DMS53 (cell line): ENCODE results near the gene LAMA2.
A peak's percentile ranks its signal among the peaks of the same experiment; 100 is the strongest.

Source experiments
- DNase-seq: peaks from one replicate; lab custom pipeline; 2025; lab: John Stamatoyannopoulos, UW

LAMA2 gene

DNA sequence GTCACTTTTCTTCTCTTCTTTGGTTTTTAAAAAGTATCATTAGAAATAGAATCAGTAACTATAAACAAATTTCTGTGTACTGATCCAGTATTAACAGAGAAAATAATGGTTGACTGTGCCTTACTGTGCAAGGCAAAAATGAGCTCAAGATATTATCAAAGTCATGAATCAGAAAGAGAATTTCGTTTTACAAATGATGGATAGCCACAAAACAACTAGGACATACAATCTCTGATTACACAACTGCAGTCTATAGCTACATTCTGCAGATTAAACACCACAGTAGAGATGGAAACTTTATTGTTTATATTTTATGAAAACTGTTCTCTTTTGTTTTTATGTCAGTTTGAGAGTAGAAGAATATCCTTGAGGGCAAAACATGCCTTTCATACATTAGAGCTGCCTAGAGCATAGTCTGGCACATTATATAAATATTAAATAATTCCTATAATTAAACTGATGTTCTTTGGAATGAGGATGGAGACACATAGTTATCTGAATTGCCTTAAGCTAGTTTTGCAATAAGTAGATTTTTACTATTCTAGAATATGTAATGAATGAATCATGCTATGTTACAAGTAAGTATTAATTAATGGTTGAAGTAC, 333.1 kb downstream of the LAMA2 start:
- DNase-seq: no peak

DNA sequence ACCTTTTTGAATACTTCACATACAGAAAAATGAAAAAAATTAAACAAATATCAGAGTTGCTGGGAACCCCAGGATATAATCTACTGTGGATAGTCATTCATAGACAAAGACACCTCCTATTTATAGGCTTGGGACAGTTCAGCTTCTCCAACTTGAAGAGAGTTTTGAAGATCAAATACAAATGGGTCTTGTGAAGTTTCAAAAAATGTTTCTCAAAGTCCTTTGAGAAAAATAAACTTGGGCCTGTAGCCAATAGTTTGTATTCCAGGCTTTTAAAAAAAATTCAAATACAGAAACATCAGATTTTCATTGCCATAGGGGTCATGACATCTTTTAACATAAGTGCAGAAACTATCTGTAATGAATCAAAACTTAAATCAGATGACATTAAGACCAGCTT, 334.8 kb downstream of the LAMA2 start:
- no peak for DNase-seq

DNA sequence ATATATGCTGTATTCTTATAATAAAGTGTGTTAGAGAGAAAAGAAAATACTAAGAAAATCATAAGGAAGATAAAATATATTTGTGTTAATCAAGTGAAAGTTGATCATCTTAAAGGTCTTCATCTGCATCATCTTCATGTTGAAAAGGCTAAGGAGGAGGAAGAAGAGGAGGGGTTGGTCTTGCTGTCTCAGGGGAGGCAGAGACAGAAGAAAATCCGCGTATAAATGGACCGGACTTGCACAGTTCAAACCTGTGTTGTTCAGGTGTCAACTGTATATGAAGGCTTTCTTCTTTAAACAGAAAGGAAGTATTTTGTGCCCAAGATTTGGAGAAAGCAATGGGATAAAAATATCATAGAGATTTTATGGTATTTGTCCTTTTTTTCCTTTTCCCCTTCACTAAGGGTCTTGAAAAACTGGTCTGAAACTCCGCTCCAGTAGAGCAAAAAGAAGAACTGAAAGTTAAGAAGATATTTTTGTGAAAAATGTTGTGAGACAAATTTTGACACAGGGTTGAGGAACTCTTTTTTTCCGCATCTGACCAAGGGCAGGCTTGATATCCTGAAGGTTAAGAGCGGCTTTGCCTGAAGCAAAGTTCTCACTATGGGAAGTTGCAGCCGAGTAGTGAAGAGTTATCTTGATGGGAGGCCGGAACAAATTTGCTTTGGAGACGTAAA, 350.7 kb downstream of the LAMA2 start:
- DNase-seq: no peak

DNA sequence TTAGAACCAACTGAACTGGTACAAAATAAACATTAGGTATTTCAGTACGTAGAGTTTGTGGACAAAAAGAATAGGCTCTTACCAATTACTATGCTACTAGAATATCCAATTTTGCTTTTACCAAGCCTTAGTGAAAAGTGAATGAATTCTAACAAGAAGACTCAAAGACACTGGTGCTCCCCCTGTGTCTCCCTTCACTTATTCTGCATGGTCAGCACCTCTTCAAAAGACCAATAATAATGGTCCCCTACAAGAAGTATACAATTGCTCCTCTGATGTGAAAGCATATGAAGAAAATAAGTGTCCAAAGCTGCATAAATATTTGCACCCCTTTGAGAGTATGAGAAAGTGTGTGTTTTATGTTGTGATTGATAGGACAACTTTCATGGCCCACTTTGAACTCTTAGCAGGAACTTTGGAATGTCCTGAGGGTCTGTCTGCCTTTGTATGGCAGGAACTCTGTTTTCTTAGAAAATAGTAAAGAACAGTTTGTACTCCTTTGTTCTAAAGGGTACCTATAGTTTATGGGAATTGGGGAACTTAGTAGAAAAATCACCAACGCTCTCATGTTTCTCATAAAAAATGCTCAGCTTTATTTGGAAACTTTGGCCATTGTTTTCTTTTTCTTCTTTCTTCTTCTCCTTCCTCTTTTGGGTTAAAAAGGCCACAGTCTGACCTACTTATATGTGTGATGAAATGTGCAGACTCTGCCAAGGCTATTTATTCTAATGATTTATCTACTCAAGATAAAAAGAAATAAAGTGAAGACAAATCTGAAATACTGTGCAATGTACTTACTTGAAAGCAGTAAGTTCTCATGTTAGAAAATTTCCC, 352.4 kb downstream of the LAMA2 start:
- no peak for DNase-seq

DNA sequence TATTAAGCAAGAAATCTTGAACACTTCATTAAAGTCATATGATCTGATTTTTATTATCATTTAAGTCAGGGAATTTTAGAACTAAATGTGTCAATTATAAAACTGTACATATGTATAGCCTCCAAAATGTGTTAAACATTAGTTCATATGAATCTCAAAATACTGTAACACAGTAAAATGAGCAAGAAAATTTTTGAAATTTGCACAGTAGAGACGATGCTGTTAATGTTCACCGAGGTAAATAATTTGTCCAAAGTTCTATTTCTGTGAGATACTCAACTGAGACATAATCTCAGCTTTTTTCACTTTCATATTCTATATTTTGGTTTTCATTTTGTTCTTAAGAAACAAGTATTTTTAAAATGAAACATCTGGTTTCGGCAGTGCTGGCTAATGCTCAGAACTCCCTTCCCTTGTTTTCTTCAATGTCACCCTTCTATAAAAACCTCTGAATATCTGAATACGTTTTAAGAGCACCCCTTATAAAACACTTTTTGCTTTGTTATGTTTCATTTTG, 353.1 kb downstream of the LAMA2 start:
- no peak for DNase-seq

DNA sequence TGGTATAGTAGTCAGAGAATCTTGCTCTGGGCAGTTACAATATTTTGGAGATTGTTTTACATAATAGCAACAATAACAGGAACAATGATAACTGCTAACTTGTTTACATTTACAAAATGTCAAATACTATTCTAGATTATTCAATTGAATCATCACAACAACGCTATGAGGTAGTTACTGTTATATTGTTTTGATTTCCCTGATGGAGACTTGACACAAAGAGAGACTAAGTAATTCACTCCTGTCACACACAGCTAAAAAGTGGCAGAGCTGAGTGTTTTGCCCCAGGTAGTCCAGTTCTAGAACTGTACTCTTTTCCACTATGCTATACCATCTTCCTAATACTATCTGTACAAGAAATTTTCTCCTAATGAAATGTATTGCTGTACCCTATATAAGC, 356.1 kb downstream of the LAMA2 start:
- DNase-seq: no peak

DNA sequence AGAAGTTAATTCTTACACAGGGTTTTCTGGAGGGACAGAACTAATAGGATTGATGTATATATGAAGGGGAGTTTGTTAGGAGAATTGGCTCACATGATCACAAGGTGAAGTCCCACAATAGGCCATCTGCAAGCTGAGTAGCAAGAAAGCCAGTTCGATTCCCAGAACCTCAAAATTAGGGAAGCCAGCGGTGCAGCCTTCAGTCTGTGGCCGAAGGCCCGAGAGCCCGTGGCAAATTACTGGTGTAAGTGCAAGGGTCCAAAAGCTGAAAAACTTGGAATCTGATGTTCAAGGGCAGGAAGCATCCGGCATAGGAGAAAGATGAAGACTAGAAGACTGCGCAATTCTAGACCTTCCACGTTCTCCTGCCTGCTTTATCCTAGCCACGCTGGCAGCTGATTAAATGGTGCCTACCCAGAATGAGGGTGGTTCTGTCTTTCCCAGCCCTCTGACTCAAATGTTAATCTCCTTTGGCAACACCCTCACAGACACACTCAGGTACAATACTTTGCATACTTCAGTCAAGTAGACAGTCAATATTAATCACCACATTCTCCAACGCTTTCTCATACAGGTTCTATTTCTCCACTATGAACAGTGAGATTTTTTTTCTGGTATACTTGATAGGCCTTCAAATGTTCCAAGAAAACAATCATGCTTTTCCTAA, 357.0 kb downstream of the LAMA2 start:
- no peak for DNase-seq

DNA sequence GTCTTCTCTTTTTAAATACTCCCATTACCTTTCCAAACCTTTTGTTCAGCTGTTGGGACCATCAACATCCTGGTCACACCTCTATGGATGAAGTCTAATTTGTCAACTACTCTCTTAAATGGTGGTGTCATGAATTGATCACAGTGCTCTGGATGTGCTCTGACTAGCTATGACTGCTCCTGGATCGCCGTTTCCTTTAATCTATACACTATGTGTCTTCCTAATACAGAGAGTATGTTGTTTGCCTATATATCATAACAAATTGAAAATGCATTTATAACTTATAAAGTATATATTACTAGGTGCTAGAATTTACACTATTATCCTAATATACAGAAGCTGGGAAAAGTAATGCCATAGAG, 357.5 kb downstream of the LAMA2 start:
- DNase-seq: no peak

DNA sequence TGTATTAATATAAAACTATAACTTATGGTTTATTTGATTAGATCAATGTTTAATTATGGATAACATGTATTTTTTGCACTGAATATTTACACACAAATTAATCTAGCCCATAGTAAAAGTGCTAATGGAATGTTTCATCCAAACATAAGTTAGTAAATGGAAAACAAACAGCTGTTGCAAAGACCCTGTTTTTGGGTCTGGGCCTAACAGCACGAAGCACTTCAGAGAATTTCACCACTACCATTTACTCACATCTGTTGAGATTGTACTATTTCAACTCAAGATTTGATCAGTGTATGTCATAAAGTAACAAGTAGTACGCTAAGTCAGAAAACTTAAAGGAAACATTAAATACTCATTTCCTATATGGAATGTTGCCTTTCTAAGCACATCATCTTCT, 359.6 kb downstream of the LAMA2 start:
- DNase-seq: no peak

DNA sequence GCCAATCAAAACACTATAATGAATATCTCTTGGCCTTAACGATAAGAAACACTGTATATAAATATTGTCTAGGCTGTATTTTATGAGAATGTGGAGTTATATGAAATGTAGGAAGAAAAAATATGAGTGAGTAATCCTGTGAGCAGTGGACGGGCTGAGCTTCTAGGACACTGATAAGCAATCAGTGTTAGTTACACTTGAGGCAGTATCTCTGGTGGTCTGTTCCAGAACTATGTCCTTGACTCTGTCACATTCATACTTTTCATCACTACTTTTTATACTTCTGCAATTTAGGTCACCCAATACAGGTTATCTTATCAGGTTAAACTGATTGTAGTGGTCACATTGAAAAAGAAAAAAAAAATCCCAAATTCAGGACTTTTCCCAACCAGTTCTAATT, 360.4 kb downstream of the LAMA2 start:
- DNase-seq: no peak

DNA sequence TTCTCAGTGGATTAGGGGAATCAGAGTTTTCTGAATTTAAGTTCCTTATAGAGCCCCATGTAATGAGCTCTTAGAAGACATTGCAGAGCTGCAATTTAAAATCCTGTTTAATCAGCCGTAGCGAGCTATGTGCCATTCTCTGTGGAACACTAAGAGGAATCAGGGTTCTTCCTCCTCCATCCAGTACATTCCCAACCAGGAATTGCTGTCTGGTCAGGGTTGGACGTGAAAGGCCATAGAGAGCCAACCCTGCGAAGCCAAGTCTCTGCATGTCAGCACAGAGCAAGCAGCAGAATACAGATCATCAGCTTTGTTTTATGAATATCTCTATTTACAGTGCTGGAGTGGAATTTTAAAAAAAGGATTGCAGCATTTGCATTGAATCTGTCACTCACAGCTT, 366.0 kb downstream of the LAMA2 start:
- DNase-seq: no peak

DNA sequence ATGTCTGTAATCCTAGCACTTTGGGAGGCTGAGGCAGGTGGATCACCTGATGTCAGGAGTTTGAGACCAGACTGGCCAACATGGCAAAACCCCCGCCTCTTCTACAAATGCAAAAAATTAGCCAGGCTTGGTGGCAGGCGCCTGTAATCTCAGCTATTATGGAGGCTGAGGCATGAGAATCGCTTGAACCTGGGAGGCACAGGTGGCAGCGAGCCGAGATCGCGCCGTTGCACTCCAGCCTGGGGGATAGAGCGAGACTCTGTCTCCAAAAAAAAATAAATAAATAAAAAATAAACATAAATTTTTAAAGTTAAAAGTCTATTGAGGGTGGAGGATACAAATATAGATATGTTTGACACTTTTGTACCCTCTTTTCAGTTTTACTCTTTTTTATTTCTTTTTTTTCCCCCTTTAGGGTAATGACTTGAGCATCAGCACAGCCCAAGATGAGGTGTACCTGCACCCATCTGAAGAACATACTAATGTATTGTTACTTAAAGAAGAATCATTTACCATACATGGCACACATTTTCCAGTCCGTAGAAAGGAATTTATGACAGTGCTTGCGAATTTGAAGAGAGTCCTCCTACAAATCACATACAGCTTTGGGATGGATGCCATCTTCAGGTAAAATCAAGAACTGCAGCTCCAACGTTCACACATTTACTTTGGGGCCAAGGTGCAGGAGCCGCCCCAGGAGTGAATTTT, 368.9 kb downstream of the LAMA2 start:
- DNase-seq: peak; percentile 76

DNA sequence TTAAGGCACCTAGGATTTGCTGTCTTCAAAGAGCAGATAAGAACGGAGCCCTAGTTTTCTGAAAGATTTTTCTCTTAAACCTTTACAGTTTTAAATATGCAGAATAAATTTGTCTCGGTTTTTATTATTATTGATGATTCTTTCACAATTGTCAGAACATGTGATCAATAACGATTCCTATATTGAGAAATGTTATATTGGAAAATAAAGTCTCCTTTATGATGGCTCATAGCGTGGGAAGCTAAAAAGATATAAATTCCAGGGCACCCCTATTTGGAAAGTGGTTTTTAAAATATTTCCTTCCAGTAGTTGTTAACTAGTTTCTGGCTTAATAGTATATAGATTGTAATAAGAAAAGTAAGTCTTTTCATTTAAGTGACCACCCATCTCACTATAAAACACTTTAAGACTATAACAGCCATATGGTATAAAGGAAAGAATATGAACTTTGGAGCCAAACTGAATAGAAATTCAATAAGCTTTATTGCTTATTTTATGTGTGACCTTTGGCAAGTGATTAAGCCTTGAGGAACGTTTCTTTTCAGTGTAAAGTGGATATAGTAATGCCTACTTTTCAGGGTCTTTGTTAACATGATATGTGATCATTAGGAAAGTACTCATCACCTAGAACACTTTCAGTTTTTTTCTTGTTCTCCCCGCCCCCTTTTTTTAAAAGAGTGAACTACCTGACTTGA, 369.6 kb downstream of the LAMA2 start:
- no peak for DNase-seq

DNA sequence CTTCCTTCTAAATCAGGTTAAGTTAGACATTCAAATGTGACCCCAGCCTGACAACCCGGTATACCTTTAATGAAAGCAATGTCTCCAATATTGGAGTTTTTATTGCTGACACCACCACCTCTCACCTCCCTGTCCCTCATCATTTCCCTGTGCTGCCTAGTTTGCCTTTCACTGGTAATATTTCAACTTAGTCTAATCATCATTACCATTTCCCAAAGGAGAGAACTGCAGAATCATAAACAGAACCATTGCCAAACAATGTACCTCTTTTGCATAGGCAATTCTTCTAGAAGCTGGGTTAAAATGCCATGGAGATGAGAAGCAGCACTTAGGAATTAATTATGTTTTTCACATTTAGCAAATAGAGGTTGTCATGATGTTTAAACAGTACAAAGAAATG, 370.3 kb downstream of the LAMA2 start:
- no peak for DNase-seq

DNA sequence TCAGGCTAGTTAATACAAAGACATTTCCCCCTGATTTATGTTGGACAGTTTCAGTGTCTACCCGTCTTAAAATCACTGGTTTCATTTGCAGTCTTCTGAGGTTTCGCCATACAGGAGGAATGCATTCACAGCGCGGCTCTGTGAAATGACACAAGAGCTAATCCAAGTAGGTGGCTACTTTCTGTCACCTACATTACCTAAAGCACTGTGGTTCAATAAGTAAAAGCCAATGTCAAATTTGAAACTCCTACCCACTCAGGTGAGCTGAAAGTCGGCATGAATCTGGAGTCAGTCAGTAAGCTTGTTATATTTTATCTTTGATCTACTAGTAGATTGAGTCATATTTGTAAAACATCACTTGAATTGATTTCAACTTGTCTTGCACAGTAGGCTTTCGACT, 370.8 kb downstream of the LAMA2 start:
- DNase-seq: no peak

DNA sequence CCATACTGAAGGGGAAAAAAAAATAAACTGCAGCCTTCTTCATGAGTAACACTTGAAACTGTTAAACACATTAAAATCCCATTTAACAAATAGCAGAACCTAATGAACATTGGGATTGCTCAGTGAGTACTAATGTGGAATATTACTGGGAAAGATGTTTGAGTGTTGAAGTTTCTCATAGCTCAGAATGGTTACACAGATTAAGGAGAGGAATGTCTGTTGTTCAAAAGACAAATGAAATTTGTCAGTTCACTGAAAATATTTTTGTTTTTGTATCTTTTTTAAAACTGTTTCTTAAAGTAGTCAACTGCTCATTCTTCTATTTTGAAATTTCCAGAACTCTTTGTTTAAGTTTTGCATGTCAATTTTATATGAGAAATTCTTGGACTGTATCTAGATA, 374.3 kb downstream of the LAMA2 start:
- no peak for DNase-seq

DNA sequence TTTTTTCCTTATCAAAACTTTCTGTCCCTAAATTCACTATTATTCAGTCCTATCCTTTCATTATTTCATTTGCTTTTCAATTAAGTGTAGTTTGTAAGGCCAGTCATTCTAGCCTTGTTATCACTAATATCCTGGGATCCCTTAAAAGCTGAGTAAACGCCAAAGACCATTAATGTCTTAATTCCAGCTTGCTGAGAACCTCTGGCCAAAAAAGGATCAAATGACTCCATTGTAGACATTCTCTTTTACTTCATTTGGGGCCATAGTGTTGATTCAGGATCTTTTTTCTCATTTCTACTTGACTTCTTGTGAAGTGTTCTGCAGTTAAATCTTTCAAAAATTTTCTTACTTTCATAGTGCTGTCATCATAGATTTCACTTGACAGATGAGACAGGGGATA, 379.7 kb downstream of the LAMA2 start:
- no peak for DNase-seq

DNA sequence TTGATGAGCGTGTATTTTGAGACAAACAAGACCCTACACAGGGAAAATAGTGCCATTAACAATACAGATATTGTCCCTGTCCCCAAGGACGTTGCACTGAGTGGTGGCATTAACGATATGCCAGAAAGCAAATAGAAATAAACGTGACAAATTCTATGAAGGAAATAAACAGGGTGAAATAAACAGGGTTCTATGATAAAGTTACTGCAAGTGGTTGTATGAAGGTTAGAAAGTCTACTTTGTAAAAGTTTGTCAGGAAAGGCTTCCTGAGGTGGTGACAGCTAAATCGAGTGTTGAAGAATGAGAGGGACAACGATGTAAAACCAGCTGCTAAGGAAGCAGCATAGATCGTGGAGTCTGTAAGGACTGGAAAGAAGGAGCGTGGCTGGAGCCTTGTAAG, 380.2 kb downstream of the LAMA2 start:
- DNase-seq: no peak

DNA sequence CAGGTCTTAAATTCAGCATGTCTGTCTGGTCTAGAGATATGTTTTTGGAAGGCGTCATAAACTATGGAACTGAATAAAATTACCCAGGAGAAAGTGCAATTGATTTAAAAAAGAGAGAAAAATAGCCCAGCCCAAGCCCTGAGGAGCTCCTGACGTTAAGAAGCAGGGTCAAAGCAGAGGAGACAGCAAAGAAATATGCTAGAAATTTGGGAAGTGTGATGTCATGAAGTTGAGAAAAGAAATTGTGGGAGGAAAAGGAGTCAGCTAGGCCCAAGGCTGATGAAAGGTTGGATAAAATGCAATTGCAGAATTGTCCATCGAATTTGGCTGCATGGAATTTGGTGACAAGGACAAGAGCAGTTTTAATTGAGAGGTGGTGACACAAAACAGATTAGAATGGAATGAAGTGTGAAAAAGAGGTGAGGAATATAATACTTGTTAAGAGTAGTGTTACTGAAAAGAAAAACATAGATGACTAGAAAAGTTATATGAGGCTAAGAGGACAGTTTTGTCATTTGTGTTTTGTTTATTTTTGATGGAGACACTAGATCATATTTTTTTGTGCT, 381.6 kb downstream of the LAMA2 start:
- DNase-seq: no peak

DNA sequence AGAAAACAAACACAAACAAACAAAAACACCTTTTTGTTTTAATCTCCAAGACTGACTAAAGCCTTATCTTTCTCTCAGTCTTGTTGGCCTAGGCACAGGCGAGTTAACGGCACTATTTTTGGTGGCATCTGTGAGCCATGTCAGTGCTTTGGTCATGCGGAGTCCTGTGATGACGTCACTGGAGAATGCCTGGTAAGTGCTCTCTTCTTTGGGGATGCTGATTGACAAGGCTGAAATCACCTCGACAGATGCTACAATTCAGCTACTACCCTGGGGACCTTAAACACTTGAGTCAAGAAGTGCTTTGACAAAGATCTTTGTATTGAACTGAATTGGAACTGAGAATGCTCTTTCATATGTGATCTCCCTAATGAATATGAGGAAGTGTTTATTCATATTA, 384.1 kb downstream of the LAMA2 start:
- no peak for DNase-seq

DNA sequence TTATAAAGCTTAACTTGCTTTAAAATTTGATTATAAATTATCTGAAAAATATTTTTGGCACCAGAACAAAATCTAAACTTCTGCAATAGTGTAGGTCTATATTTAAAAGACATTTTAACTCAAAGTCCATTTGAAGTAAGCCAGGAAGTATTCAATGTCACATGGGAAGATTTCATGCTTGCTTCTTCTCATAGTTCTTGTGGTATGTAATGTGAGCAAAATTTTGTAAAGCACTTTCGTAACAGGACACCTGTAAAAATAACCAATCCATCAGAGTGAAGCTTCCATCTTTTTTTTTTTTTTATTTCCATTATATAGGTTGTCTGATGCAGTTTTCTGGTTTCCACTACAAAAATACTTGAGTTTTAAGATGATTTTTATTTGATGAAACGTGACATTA, 386.1 kb downstream of the LAMA2 start:
- no peak for DNase-seq
